Measurements from ENCODE around the gene MAN1A1.

DNA sequence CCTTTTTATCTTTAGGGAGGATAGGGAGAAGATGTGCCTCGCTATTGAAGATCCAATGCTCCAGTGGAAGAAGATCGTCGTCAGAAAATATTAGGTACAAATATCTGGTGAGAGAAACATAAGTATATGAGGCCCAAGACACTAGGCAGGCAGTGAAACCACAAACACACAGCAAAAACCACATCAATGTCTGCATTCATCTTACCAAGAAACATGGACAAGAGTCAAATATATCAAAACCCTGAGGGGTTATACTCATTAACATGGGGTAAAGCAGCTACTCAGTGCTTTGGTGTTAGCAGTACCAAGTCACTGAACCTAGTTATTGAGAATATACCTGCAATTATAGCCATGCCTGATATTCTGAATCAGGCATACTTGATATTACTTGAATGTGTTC, 169.7 kb downstream of the MAN1A1 start:
- no peak for TF ChIP-seq POLR2A (IDR thresholded peaks at IDR 0.05)
- TF ChIP-seq, protein P1, sequence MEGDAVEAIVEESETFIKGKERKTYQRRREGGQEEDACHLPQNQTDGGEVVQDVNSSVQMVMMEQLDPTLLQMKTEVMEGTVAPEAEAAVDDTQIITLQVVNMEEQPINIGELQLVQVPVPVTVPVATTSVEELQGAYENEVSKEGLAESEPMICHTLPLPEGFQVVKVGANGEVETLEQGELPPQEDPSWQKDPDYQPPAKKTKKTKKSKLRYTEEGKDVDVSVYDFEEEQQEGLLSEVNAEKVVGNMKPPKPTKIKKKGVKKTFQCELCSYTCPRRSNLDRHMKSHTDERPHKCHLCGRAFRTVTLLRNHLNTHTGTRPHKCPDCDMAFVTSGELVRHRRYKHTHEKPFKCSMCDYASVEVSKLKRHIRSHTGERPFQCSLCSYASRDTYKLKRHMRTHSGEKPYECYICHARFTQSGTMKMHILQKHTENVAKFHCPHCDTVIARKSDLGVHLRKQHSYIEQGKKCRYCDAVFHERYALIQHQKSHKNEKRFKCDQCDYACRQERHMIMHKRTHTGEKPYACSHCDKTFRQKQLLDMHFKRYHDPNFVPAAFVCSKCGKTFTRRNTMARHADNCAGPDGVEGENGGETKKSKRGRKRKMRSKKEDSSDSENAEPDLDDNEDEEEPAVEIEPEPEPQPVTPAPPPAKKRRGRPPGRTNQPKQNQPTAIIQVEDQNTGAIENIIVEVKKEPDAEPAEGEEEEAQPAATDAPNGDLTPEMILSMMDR (IDR thresholded peaks at IDR 0.05), result no peak

Measured in prostate gland (tissue), 2 donors.